ENCODE data around the gene MYL11.

- TF ChIP-seq CTCF (IDR thresholded peaks at IDR 0.05; ENCODE audit: low read depth, low read length, missing input control) (no peak), REST (IDR thresholded peaks at IDR 0.05) (no peak), YY1 (IDR thresholded peaks at IDR 0.05) (no peak), GABPA (IDR thresholded peaks at IDR 0.05 in 1 of 2, conservative IDR thresholded peaks at IDR 0.05 in 1 of 2) (no peak), SP1 (IDR thresholded peaks at IDR 0.05) (no peak)
These were observed 14.8 kb upstream of the MYL11 start for GRCh38 chr16:30359871-30360170.

Data from liver (tissue), 3 donors.